Heart left ventricle (tissue), 13 donors: ENCODE results near the gene IFITM5.

Experiments used
- CTCF ChIP-seq, 12 donors: fragments of 200-600 bp; sonication (generic) in 4 of 12; IDR thresholded peaks; one replicate each; pipeline versions ENCODE4 v1.5.0 to v1.8.0; 2018 to 2022; ENCODE audit warnings: antibody characterized with exemption in 12 of 12, mild to moderate bottlenecking in 5 of 12
- POLR2A ChIP-seq, 2 donors: fragments of 450-650 bp; IDR thresholded peaks; one replicate each; pipeline ENCODE4 v1.6.1; 2017; ENCODE audit warnings: antibody characterized with exemption in 2 of 2, mild to moderate bottlenecking in 2 of 2, moderate library complexity in 2 of 2
- donor health status: ischemic (EF 13 %, LVEDD 7.1; RV severe dilation, severe dysfunction).
- donor health status: DM: no; HTN: yes; CAD: no.
- donor health status: DM: no; HTN: no; CAD: no.
- donor health status: ischemic (EF 25% LVEDD 6.9; RV normal size, moderate dysfunction).
- donor health status: ischemic (EF 25% LVEDD 5.7; RV mildly dilated, moderate dysfunction).
- donor health status: ischemic (EF 35%, LVEDD 5.7; RV mildly dilated, moderate dysfunction).
- donor health status: nonischemic (EF 11% LVEDD 7.7; RV severe dilation, severe dysfunction).
- donor health status: DM: yes; HTN: yes; CAD: no.
- donor health status: PGD.
- donor health status: ischemic (EF 29% LVEDD 5.4; RV normal size, mild dysfunction).
- donor health status: nonischemic (EF 23%, LVEDD 6.1; RV moderate dilation, normal function).

GRCh38 chr11:329886-330253 lies 30.5 kb upstream of the IFITM5 start:
- TF ChIP-seq CTCF (IDR thresholded peaks at IDR 0.05) (no peak), POLR2A (IDR thresholded peaks at IDR 0.05) (no peak)
